ENCODE data around the gene CRAT. TPM values are rescaled to one million over a fixed set of nuclear protein-coding genes. Genes with fewer than 3 reads are reported as not detected.

Gene CRAT
- total RNA-seq, 1 experiment from 2014 or later: 16.1 TPM

DNA sequence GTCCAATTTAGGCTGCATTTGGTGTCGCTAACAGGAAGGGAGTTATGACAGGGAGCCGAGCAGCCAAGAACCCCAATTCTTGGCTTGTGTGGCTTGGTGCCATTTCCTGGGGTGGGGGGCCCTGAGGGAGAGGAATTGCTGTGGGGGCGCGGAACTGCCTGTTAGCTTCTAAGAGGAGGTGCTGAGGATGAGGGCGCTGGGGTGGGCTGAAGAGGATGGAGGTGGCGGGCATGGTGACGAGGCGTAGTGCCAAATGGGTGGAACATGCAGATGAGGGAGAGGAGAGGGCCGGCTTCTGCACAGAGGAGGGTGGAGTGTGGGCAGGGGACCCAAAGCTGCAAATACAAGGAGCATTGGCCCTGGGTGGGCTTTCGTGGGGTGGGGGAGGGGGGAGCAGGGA is 39.5 kb upstream of the CRAT start:
- TF ChIP-seq EZH2phosphoT487 (IDR thresholded peaks at IDR 0.05; ENCODE audit: borderline replicate concordance, low read length) (no peak), EZH2 (IDR thresholded peaks at IDR 0.05; ENCODE audit: low read length, unreplicated experiment) (no peak)
- TF ChIP-seq, protein P1, sequence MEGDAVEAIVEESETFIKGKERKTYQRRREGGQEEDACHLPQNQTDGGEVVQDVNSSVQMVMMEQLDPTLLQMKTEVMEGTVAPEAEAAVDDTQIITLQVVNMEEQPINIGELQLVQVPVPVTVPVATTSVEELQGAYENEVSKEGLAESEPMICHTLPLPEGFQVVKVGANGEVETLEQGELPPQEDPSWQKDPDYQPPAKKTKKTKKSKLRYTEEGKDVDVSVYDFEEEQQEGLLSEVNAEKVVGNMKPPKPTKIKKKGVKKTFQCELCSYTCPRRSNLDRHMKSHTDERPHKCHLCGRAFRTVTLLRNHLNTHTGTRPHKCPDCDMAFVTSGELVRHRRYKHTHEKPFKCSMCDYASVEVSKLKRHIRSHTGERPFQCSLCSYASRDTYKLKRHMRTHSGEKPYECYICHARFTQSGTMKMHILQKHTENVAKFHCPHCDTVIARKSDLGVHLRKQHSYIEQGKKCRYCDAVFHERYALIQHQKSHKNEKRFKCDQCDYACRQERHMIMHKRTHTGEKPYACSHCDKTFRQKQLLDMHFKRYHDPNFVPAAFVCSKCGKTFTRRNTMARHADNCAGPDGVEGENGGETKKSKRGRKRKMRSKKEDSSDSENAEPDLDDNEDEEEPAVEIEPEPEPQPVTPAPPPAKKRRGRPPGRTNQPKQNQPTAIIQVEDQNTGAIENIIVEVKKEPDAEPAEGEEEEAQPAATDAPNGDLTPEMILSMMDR (conservative IDR thresholded peaks at IDR 0.05; ENCODE audit: low read depth, low read length): no peak
- Histone ChIP-seq H3K9me2 (replicated peaks; ENCODE audit: low read length) (no peaks in the 10 kb centered on the region), H3K9ac (ENCODE audit: low read length) (no peak overlapping the region), H3K79me2 (ENCODE audit: low read length) (no peaks in the 10 kb centered on the region), H3K4me2 (ENCODE audit: low read length) (no peak overlapping the region), H3K27ac (ENCODE audit: low read length) (no peak overlapping the region), H3K9me3 (ENCODE audit: low read length) (no peaks in the 10 kb centered on the region), H3F3A (ENCODE audit: low read length, unreplicated experiment) (no peaks in the 10 kb centered on the region), H3K27me3 (ENCODE audit: low read length) (no peaks in the 10 kb centered on the region), H3K4me1 (ENCODE audit: insufficient read depth, low read length) (no peaks in the 10 kb centered on the region), H3K36me3 (ENCODE audit: low read depth, low read length) (no peaks in the 10 kb centered on the region), H4K20me1 (ENCODE audit: low read length) (no peaks in the 10 kb centered on the region), H2AFZ (ENCODE audit: low read length) (no peak overlapping the region), H3K4me3 (ENCODE audit: low read length) (no peak overlapping the region)
- ChIA-PET POLR2A (ENCODE audit: unreplicated experiment) (no interaction called here), CTCF (no interaction called here)
- BruUV-seq (replicated peaks): no TSS peak
- DNase-seq (no peak), ATAC-seq (no peak)
- intact Hi-C loops (cut with micrococcal nuclease): no loop called here

DNA sequence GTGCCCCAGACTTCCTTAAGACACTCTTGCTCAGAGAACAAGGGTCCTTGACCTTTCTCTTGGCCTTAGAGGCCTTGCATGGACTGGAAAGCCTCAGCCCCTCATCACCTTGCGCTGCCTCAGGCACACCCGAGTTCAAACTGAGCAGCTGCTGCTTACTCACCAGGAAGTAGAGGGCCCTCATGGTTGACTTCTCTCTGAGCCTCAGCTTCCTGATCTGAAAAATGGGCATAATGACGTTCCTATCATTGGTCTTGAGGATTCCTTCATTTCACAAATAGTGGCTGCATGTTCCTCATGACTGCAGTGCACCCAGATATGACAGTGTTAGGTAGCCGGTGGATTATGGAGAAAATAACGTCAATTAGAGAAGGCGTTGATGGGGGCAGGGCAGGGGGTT is 38.8 kb upstream of the CRAT start:
- Histone ChIP-seq H3K79me2 (ENCODE audit: low read length) (no peaks in the 10 kb centered on the region), H3K36me3 (ENCODE audit: low read depth, low read length) (no peaks in the 10 kb centered on the region), H3K4me2 (ENCODE audit: low read length) (no peak overlapping the region), H4K20me1 (ENCODE audit: low read length) (no peaks in the 10 kb centered on the region), H3K9me2 (replicated peaks; ENCODE audit: low read length) (no peaks in the 10 kb centered on the region), H3K27ac (ENCODE audit: low read length) (no peak overlapping the region), H3F3A (ENCODE audit: low read length, unreplicated experiment) (no peaks in the 10 kb centered on the region), H3K4me3 (ENCODE audit: low read length) (no peak overlapping the region), H3K4me1 (ENCODE audit: insufficient read depth, low read length) (no peaks in the 10 kb centered on the region), H3K27me3 (ENCODE audit: low read length) (no peaks in the 10 kb centered on the region), H3K9me3 (ENCODE audit: low read length) (no peaks in the 10 kb centered on the region), H3K9ac (ENCODE audit: low read length) (no peak overlapping the region), H2AFZ (ENCODE audit: low read length) (no peak overlapping the region)
- TF ChIP-seq EZH2 (IDR thresholded peaks at IDR 0.05; ENCODE audit: low read length, unreplicated experiment) (no peak), EZH2phosphoT487 (IDR thresholded peaks at IDR 0.05; ENCODE audit: borderline replicate concordance, low read length) (no peak)
- TF ChIP-seq, protein P1 (conservative IDR thresholded peaks at IDR 0.05; ENCODE audit: low read depth, low read length): no peak
- CTCF ChIA-PET: no interaction called here
- intact Hi-C loops (cut with micrococcal nuclease): loop anchor here (10.0 kb wide), 1 partner anchor 335 kb away; no protein-coding TSS in a partner anchor
- ATAC-seq (no peak), DNase-seq (no peak)
- BruUV-seq (replicated peaks): no TSS peak
- POLR2A ChIA-PET (ENCODE audit: unreplicated experiment): no interaction called here

DNA sequence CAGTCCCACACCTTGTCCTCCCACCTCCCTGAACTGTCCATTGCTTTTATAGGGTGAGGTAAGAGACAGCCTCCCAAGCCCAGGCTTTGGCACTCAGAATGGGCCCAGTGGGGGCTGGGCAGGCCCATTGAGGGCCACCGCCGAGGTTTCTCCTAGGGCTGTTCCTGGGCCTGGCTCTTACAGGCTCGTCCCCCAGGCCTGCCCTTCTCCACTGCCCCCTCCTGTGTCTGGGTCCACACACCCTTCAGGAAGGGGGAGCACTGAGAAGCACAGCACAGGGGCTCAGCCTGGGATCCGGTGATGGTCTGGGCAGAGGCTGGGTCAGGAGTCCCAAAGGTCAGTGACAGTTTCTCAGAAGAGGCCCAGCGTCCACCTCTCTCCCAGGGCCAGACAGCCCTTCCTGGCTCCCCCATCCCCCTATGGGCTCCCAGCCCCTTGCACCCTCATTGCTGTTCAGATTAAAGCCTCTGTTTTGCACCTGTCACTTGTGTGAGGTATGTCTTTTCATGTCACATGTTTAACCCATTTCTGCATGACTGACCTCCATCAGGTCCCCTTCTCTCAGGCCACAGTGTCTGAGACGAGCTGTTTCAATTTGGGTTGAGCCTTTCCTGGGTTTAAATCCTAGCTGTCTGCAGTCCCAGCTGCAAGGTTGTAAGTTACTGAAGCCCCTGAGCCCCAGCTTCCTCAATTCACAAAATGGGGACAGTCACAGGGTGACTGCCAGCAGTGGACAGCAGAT is 38.0 kb upstream of the CRAT start:
- H3K79me2 ChIP-seq (ENCODE audit: low read length): no peaks in the 10 kb centered on the region
- DNase-seq (no peak), ATAC-seq (no peak)
- H3K9me2 ChIP-seq (replicated peaks; ENCODE audit: low read length): no peaks in the 10 kb centered on the region
- no peaks in the 10 kb centered on the region for H3F3A ChIP-seq (ENCODE audit: low read length, unreplicated experiment)
- CTCF ChIA-PET: no interaction called here
- H4K20me1 ChIP-seq (ENCODE audit: low read length): no peaks in the 10 kb centered on the region
- no peaks in the 10 kb centered on the region for H3K27me3 ChIP-seq (ENCODE audit: low read length)
- H3K4me3 ChIP-seq (ENCODE audit: low read length): no peak overlapping the region
- H3K36me3 ChIP-seq (ENCODE audit: low read depth, low read length): peaks cover 5% of the 10 kb centered on the region; the same call in 1 of the 2 replicates
- intact Hi-C loops (cut with micrococcal nuclease): loop anchor here (10.0 kb wide), 1 partner anchor 336 kb away; no protein-coding TSS in a partner anchor
- TF ChIP-seq, protein P1 (conservative IDR thresholded peaks at IDR 0.05; ENCODE audit: low read depth, low read length): no peak
- no peak for TF ChIP-seq EZH2 (IDR thresholded peaks at IDR 0.05; ENCODE audit: low read length, unreplicated experiment)
- TF ChIP-seq EZH2phosphoT487 (IDR thresholded peaks at IDR 0.05; ENCODE audit: borderline replicate concordance, low read length): no peak
- no peaks in the 10 kb centered on the region for H3K9me3 ChIP-seq (ENCODE audit: low read length)
- H3K27ac ChIP-seq (ENCODE audit: low read length): no peak overlapping the region
- BruUV-seq (replicated peaks): no TSS peak
- H2AFZ ChIP-seq (ENCODE audit: low read length): no peak overlapping the region
- no peak overlapping the region for H3K4me2 ChIP-seq (ENCODE audit: low read length)
- no peak overlapping the region for H3K9ac ChIP-seq (ENCODE audit: low read length)
- POLR2A ChIA-PET (ENCODE audit: unreplicated experiment): no interaction called here
- no peaks in the 10 kb centered on the region for H3K4me1 ChIP-seq (ENCODE audit: insufficient read depth, low read length)
